GM12872 (cell line): ENCODE measurements around the gene FSHR.

Experiments
- CTCF ChIP-seq: IDR thresholded peaks from 3 replicates; pipeline ENCODE4 v1.5.1; 2011; ENCODE audit warnings: low read depth, mild to moderate bottlenecking, low read length, moderate library complexity; ENCODE audit not compliant: insufficient read depth

Gene FSHR

GRCh38 chr2:49111456-49111855, 42.9 kb downstream of the FSHR start:
- no peak for TF ChIP-seq CTCF

GRCh38 chr2:49111006-49111405, 43.3 kb downstream of the FSHR start:
- TF ChIP-seq CTCF: no peak

GRCh38 chr2:49110571-49110970, 43.7 kb downstream of the FSHR start:
- TF ChIP-seq CTCF: no peak

- no peak for TF ChIP-seq CTCF
Observed at GRCh38 chr2:49108851-49109250, 45.5 kb downstream of the FSHR start.

- no peak for TF ChIP-seq CTCF
Observed at GRCh38 chr2:49108436-49108835, 45.9 kb downstream of the FSHR start.

- no peak for TF ChIP-seq CTCF
Observed at GRCh38 chr2:49105506-49105905, 48.8 kb downstream of the FSHR start.

- TF ChIP-seq CTCF: no peak
Observed at GRCh38 chr2:49102146-49102545, 52.2 kb downstream of the FSHR start.

- 0 out of 3 replicates have a peak, but pooled peaks have one; percentile 4 for TF ChIP-seq CTCF
Observed at GRCh38 chr2:49080681-49081080, 73.6 kb downstream of the FSHR start.
